CD1c-positive myeloid dendritic cell (primary cell): Measurements from ENCODE around the gene SYCP2L.
"Not testable (repeated sequence)": the region's sequence is repeated elsewhere in the genome, so short reads cannot be mapped to it uniquely, and the experiment has no call there.

Experiments used
- DNase-seq: peaks from one replicate; pipeline ENCODE4 v3.0.0-alpha.2; 2016; ENCODE audit errors: extremely low spot score

SYCP2L gene

GRCh38 chr6:10956776-10957175 is 69.9 kb downstream of the SYCP2L start:
- no peak for DNase-seq

- DNase-seq, result no peak
Measured at GRCh38 chr6:10957414-10957886, 70.6 kb downstream of the SYCP2L start.

- DNase-seq, result no peak
Measured at GRCh38 chr6:10960171-10960570, 73.3 kb downstream of the SYCP2L start.

GRCh38 chr6:10961837-10962236 is 75.0 kb downstream of the SYCP2L start:
- no peak for DNase-seq

GRCh38 chr6:10962673-10963072 is 75.8 kb downstream of the SYCP2L start:
- DNase-seq, result no peak

- DNase-seq, result no peak
Measured at GRCh38 chr6:10963113-10963512, 76.3 kb downstream of the SYCP2L start.

GRCh38 chr6:10964684-10965083 is 77.8 kb downstream of the SYCP2L start:
- no peak for DNase-seq

GRCh38 chr6:10968776-10969175 is 81.9 kb downstream of the SYCP2L start:
- no peak for DNase-seq

- no peak for DNase-seq
Measured at GRCh38 chr6:10970731-10971130, 83.9 kb downstream of the SYCP2L start.

DNA sequence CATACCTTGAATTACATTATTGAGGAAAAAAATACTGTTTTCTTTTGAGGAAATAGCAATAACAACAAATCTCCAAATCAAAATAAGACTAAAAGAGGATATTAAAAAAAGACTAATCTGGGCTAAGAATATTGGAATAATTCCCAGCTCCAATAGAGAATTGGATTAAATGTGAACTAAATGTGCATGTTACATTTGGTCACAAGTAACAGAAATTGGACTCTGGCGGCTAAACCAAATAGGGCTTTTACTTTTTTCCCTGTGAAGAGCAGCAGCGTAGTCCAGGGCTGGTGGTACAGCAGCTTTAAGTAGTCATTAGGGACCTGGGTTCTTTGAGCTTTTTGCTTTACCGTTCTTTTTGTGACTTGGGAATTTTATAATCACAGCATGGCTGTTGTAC is 85.3 kb downstream of the SYCP2L start:
- no peak for DNase-seq

GRCh38 chr6:10976571-10976970 is 89.7 kb downstream of the SYCP2L start:
- DNase-seq, result no peak

DNA sequence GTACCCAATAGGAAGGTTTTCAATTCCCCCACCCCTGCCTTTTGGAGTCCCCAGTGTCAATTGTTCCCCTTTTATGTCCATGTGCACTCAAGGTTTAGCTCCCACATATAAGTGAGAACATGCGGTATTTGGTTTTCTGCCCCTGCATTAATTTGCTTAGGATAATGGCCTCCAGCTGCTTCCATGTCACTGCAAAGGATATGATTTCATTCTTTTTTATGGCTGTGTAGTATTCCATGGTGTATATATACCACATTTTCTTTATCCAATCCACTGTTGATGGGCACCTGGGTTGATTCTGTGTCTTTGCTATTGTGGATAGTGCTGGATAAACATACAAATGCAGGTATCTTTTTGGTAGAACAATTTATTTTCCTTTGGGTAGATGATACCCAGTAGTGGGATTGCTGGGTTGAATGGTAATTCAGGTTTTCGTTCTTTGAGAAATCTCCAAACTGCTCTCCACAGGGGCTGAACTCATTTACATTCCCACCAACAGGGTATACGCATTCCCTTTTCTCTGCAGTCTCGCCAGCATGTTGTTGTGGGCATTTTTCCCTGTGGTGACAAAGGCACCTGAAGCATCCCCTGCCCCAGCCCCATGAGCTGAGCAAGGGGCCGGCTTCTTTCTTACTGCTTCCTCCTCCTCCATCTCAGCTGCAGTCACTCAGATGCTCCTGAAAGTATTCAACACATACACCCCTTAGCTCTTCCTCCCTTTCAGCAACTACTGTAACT is 90.5 kb downstream of the SYCP2L start:
- DNase-seq, result no peak

DNA sequence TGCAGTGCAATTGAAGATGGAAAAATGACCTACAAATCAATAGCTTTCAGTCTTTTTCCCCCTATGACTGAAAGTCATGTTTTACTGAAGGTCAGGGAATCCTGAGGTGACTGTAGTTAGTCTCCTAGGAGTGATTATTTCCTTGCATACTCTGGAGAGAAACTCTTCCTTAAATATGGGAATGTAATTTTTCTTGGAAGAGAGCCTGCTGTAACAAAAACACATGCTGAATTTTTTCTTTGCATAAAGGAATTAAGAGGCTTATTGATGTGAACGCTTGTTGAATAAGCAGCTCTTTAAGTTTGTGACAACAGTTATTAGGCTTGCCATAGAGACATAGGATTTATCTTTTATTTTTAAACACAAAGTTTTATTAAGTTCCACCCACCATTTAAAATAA is 92.8 kb downstream of the SYCP2L start:
- no peak for DNase-seq

DNA sequence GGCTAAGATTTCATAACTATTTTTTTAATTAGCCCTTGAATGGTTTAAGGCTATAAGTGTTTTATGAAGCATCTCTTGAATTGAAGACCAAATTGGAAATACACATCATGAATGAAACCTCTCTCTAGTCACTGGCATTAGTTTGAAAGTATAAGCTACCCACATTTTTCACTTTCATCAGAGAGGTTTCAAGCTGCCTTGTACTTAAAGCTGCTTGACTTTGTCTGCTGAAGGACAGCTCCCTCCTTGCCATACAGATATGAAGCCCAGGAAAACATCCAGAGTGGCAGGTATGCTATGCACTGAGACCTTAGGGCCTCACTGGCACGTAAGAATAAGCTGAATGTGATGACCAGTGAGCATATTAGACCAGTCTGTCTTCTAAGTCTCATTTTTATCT is 94.6 kb downstream of the SYCP2L start:
- no peak for DNase-seq

DNA sequence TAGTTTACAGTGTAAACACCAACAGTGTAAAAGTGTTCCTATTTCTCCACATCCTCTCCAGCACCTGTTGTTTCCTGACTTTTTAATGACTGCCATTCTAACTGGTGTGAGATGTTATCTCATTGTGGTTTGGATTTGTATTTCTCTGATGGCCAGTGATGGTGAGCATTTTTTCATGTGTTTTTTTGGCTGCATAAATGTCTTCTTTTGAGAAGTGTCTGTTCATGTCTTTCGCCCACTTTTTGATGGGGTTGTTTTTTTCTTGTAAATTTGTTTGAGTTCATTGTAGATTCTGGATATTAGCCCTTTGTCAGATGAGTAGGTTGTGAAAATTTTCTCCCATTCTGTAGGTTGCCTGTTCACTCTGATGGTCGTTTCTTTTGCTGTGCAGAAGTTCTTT is 98.1 kb downstream of the SYCP2L start:
- DNase-seq, result not testable (repeated sequence)

- DNase-seq, result no peak
Measured at GRCh38 chr6:10989587-10989986, 102.7 kb downstream of the SYCP2L start.

GRCh38 chr6:10991115-10991514 is 104.3 kb downstream of the SYCP2L start:
- no peak for DNase-seq

DNA sequence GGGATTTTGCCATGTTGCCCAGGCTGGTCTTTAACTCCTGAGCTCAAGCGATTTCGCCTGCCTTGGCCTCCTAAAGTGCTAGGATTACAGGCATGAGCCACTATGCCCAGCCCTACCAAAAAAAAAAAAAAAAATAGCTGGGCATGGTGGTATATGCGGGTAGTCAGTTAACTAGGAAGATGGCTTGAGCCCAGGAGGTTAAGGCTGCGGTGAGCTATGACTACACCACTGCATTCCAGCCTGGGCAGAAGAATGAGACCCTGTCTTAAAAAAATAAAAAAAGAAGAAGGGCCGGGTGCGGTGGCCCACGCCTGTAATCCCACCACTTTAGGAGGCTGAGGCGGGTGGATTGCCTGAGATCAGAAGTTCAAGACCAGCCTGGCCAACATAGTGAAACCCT is 107.0 kb downstream of the SYCP2L start:
- no peak for DNase-seq

DNA sequence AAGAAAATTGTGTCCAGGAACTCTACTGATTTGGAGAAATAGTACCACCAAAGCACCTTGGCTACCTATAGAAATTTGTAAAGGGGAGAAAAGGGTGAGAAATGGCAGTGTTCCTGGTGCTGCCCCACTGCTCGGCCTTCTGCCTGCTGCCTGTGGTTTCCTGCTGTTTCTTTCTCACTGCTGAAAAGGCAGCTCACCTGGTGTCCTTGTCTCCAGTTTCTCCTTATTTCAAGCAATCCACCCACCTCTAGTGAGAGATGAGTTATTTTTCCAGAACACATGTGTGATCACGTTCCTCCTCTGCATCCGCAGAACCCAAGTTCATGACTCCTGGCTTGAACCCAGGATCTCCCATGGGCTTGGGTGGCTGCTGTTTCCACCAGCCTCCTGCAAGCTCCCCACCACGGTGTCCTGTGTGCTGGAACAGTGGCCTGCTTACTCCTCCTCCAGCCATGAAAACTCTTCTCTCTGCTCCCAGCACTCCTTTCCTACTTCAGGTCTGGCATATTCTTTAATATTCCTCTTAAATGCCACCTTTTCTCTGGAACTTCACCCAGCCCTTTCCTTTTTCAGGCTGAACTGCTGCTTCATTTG is 108.4 kb downstream of the SYCP2L start:
- DNase-seq, result no peak

GRCh38 chr6:10999994-11000393 is 113.1 kb downstream of the SYCP2L start:
- DNase-seq, result no peak

DNA sequence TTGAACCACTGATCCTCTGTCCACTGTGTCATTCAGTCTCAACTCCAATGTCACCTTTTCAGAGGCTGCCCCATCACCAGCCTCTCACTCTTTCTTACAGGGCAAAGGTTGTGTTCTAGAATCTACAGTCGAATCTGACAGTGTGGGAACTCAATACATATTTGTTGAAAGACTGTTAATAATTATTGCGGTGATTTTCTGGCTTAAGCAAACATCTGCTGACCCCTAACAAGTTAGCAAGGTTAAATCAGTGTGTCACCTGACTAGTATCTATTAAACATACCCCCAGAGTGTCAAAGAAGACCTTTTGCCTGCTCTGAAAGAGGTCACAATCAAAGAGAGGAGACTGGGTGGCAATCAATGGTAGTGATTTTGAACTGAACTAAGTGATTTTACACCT is 115.3 kb downstream of the SYCP2L start:
- no peak for DNase-seq

GRCh38 chr6:11003297-11003696 is 116.4 kb downstream of the SYCP2L start:
- not testable (repeated sequence) for DNase-seq

DNA sequence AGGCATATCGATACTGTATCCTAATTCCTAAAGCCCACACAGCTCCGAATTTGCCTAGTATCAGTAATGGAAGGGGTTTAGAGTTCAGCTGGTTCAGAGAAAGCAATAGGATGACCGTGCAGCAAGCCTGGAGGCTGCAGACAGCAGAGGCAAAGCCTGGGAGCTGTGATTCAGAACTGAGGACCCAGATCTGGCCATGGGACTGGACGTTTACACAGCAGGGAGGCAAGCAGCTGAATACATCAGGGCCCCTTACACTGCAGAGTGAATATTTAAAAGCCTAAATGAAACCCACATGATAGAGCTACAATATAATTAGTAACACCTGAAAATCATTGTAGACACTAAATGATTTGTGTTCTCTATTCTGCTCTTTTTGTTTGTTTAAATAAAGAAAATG is 119.2 kb downstream of the SYCP2L start:
- DNase-seq, result no peak
